Fibroblast of skin of right biceps (primary cell): ENCODE measurements around the gene TATDN2.
"Not testable (repeated sequence)": the region's sequence is repeated elsewhere in the genome, so short reads cannot be mapped to it uniquely, and the experiment has no call there.

ENCODE experiments used
- DNase-seq: peaks from one replicate; pipeline ENCODE4 v3.0.0-alpha.2; 2013

Gene TATDN2

GRCh38 chr3:10235551-10235950 is 12.7 kb upstream of the TATDN2 start:
- no peak for DNase-seq

DNA sequence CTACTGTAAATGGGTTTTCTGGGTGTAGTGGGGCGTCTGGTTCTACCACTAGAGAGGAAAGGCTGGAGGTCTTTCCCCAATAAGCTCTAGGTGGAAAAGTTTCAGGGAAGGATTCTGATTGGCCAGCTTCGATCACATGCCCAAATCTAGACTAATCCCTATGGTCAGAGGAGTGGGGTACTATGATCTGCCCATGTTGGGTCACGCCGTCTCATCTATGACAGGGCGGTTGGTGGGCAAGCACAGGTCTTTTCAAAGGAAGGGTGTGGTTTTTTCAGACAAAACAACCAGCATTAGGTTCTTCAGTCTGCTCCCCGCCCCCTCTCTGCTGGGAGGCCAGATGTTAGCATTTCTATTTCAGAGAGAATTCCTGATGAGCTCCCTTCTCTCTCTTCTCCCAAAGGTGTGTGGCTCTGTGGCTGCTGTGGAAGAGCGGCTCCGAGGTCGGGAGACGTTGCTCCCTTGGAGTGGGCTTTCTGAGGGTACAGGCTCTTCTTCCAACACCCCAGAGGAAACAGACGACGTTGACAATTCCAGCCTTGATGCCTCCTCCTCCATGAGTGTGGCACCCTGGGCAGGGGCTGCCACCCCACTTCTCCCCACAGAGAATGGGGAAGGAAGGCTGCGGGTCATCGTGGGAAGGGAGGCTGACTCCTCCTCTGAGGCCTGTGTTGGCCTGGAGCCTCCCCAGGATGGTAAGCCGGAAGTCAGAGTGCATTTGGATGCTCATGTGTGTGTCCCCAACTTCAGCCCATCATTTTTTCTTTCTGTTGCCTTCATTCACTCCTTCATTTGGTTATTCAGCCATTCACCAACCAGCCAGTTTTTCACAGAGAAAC is 9.7 kb upstream of the TATDN2 start:
- no peak for DNase-seq

- DNase-seq = no peak
Measured at GRCh38 chr3:10240799-10241198, 7.5 kb upstream of the TATDN2 start.

- DNase-seq = peak; percentile 88
Measured at GRCh38 chr3:10242182-10243065, 5.8 kb upstream of the TATDN2 start.

DNA sequence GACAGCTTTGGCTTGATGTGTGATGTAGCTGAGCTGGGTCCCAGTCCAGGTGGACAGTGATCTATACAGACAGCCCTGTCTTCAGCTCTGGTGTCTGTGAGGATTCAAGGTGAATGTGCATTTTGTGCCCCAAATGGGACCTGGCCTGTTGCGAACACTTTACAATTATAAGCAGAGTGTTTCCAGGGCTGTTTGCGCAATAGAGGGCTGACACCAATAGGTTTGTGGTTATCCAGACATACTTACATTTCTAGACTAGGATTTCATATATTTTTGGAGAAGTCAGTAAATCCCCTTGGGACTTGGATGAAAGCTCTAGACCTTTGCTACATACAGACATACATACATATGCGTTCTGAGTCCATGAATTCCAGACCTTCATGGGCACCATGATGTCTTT is 4.2 kb upstream of the TATDN2 start:
- peak; percentile 66 for DNase-seq

GRCh38 chr3:10245081-10245712 is 3.1 kb upstream of the TATDN2 start:
- no peak for DNase-seq

DNA sequence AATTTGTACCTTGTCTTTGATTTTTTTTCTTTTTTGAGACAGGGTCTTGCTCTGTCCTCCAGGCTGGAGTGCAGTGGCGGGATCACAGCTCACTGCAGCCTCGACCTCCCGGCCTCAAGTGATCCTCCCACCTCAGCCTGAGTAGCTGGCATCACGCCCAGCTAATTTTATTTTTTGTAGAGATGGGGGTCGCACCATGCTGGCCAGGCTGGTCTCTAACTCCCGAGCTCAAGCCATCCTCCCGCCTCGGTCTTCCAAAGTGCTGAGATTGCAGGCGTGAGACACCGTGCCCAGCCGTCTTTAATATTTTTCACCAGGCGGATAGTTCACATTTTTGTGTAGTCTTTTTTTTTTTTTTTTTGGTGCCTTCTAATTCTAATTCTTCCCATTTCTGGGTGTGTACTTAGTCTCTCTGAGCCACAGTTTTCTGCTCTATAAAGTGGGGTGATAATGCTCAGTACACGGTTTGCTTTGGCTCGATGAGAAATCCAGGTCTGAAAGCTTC is 528 bp upstream of the TATDN2 start:
- DNase-seq = no peak

DNA sequence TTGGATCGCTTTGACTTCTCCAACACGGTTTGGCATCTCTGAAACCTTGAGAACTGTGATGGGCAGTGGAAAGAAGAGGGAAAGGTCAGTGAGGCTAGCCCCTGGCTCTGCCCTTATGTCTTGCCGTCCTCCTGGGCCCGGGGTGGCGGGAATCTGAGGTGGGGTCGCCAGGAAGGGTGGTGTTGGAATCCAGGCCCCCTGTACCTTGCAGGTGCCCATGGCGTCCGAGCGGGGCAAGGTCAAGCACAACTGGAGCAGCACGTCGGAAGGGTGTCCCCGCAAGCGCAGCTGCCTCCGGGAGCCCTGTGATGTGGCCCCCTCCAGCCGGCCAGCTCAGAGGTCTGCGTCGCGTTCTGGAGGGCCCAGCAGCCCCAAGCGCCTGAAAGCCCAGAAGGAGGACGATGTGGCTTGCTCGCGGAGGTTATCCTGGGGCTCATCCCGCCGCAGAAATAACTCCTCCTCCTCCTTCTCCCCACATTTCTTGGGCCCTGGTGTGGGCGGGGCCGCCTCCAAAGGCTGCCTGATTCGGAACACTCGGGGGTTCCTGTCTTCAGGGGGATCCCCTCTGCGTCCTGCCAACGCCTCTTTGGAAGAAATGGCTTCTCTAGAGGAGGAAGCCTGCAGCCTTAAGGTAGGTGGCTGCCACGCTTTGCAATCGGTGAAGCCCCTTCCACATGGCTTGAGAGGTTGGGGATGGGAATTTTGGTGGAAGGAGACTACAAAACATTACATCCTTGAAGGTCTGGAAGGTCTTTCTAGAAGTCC is 907 bp downstream of the TATDN2 start:
- DNase-seq = peak; percentile 9

- peak; percentile 18 for DNase-seq
Measured at GRCh38 chr3:10249833-10250232, 1.6 kb downstream of the TATDN2 start.

DNA sequence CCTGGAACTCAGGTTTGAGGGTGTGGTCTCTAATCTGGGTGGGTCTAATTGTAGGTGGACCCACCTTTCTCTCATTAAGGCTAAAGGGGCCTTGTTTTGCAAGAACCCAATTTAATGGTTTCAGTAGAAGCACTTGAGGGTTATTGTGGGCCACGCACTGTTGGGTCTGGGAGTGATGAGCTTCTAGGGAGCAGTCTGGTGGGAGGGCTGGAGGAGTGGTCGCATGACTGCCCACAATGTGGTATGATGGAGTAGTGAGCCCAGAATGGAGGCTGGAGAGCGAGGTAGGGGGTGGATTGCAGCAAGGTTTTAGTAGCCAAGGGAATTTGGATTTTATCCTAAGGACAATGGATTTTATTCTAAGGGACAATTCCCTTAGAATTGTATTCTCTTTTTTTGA is 2.7 kb downstream of the TATDN2 start:
- DNase-seq = no peak

DNA sequence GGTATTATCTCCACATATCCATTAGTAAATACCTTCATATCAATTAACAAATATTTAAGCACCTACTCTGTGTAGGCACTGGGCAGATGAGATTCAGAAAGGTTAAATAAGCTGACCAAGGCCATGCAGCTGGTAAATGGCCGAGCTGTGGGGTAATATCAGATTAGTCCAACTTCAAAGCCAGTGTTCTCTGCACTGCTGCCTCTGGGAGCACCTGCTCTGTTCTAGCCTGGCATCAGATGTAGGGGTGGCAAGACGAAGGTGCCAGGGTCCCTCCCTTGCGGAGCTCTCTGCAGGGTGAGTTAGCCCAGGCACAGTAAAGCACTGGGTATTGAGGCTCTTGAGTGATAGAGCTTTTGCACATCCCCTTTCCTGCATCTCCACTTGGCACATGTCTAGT is 5.5 kb downstream of the TATDN2 start:
- DNase-seq = no peak

- DNase-seq = no peak
Measured at GRCh38 chr3:10255835-10256234, 7.6 kb downstream of the TATDN2 start.

DNA sequence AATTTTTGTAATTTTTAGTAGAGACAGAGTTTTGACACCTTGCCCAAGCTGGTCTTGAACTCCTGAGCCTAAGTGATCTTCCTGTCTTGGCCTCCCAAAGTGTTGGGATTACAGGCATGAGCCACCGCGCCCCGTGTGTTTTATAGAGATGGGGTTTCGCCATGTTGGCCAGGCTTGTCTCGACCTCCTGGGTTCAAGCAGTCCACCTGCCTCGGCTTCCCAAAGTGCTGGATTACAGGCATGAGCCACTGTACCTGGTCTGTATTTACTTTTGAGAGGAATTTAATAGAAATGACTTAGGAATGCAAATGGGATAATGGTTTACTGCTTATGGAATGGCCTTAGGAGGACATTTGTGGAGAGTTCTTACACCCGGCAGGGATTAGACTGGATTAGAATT is 10.8 kb downstream of the TATDN2 start:
- DNase-seq = no peak

GRCh38 chr3:10259798-10260197 is 11.5 kb downstream of the TATDN2 start:
- DNase-seq = no peak

- DNase-seq = no peak
Measured at GRCh38 chr3:10260211-10260701, 12.0 kb downstream of the TATDN2 start.

- no peak for DNase-seq
Measured at GRCh38 chr3:10262027-10262426, 13.8 kb downstream of the TATDN2 start.

- DNase-seq = peak; percentile 36
Measured at GRCh38 chr3:10263646-10264363, 15.5 kb downstream of the TATDN2 start.

- no peak for DNase-seq
Measured at GRCh38 chr3:10265833-10266232, 17.6 kb downstream of the TATDN2 start.

DNA sequence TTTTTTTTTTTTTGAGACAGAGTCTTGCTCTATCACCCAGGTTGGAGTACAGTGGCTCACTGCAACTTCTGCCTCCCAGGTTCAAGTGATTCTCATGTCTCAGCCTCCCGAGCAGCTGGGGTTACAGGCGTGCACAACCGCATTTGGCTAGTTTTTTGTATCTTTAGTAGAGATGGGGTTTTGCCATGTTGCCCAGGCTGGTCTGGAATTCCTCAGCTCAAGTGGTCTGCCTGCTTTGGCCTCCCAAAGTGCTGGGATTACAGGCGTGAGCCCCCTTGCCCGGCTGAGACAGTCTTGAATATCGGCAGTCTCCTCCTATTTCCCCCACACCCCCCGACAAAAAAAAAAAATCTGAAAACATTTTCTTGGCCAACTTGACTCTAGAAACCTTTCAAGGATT is 18.7 kb downstream of the TATDN2 start:
- not testable (repeated sequence) for DNase-seq

DNA sequence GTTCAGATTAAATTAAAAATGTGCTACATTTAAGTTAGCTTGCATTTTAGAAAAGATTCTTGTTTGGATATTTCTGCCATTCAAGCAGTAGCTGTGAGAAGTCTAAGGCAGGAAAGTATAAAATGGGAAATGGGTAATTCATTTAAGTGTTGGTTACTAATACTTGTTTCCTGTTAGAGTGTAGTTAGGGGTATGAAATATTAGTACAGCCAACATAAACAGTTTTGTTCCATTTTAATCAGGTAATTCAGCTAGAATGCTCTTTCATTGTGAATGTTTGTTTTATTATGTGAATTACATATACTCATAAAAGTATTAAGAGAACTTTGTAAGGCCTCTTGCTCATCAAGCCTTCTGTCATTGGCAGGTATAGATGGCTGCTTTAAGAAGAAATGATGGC is 19.9 kb downstream of the TATDN2 start:
- DNase-seq = no peak

GRCh38 chr3:10268930-10269329 is 20.7 kb downstream of the TATDN2 start:
- DNase-seq = no peak

- DNase-seq = no peak
Measured at GRCh38 chr3:10269443-10269842, 21.2 kb downstream of the TATDN2 start.
